ENCODE results near the gene NTN4. TPM values are rescaled to one million over a fixed set of nuclear protein-coding genes. Genes with fewer than 3 reads are reported as not detected.

Gene NTN4
- total RNA-seq, 5 donors from 2014 or later (not counting 1 experiment from before 2014, with no cell fraction given) = 0.53 to 4.1 (median 1.3) TPM

- ATAC-seq (replicated peaks in 1 of 4) = no peak
- Histone ChIP-seq H3K4me3 (ENCODE audit: control insufficient read depth in 1 of 2, extremely low read depth in 1 of 2, low read length in 1 of 2) (no peak overlapping the region), H3K9me3 (no peaks in the 10 kb centered on the region), H3K4me1 (ENCODE audit: control insufficient read depth in 1 of 2, extremely low read depth in 1 of 2, insufficient read depth in 2 of 2, low read length in 2 of 2) (no peaks in the 10 kb centered on the region), H3K27me3 (replicated peaks in 1 of 2; ENCODE audit: control insufficient read depth in 2 of 2, extremely low read depth in 1 of 2, insufficient read depth in 2 of 2, low read length in 1 of 2) (peaks cover 4% of the 10 kb centered on the region in 2 experiments), H3K27ac (ENCODE audit: low read length) (no peak overlapping the region), H3K36me3 (ENCODE audit: control insufficient read depth in 2 of 2, extremely low read depth in 1 of 2, insufficient read depth in 1 of 2, low read length in 1 of 2) (no peaks in the 10 kb centered on the region)
- CTCF ChIA-PET = no interaction called here
- Mint-ChIP-seq H3K27ac (no peak overlapping the region), H3K9me3 (no peaks in the 10 kb centered on the region), H3K4me3 (no peak overlapping the region), H3K27me3 (peaks cover 15 to 24% of the 10 kb centered on the region in 2 donors), H3K4me1 (peaks cover 0 to 4% (median 2%) of the 10 kb centered on the region in 3 donors), H3K36me3 (no peaks in the 10 kb centered on the region)
- POLR2A ChIA-PET = no interaction called here
- DNase-seq = no peak
- WGBS (ENCODE audit: insufficient coverage) = 51% methylated on average over 2 of the region's 2 CpGs
Measured at GRCh38 chr12:95796982-95797289, 6.4 kb upstream of the NTN4 start.

- POLR2A ChIA-PET = no interaction called here
- DNase-seq (no peak), ATAC-seq (replicated peaks in 1 of 4) (no peak)
- H3K27me3 Mint-ChIP-seq = peaks cover 21 to 30% of the 10 kb centered on the region in 2 donors
- H3K4me3 ChIP-seq (ENCODE audit: control insufficient read depth in 1 of 2, extremely low read depth in 1 of 2, low read length in 1 of 2) = no peak overlapping the region
- H3K27ac Mint-ChIP-seq = no peak overlapping the region
- no peaks in the 10 kb centered on the region for H3K9me3 Mint-ChIP-seq
- CTCF ChIA-PET = no interaction called here
- no peaks in the 10 kb centered on the region for H3K36me3 Mint-ChIP-seq
- WGBS (ENCODE audit: insufficient coverage) = 83% methylated on average over 1 of the region's 4 CpGs
- peaks cover under 1 to 5% (median 5%) of the 10 kb centered on the region in 3 donors for H3K4me1 Mint-ChIP-seq
- H3K27me3 ChIP-seq (replicated peaks in 1 of 2; ENCODE audit: control insufficient read depth in 2 of 2, extremely low read depth in 1 of 2, insufficient read depth in 2 of 2, low read length in 1 of 2) = peaks cover 5 to 8% of the 10 kb centered on the region in 2 experiments
- no peaks in the 10 kb centered on the region for H3K36me3 ChIP-seq (ENCODE audit: control insufficient read depth in 2 of 2, extremely low read depth in 1 of 2, insufficient read depth in 1 of 2, low read length in 1 of 2)
- H3K9me3 ChIP-seq = no peaks in the 10 kb centered on the region
- H3K27ac ChIP-seq (ENCODE audit: low read length) = no peak overlapping the region
- H3K4me1 ChIP-seq (ENCODE audit: control insufficient read depth in 1 of 2, extremely low read depth in 1 of 2, insufficient read depth in 2 of 2, low read length in 2 of 2) = peaks cover 0 to under 1% of the 10 kb centered on the region in 2 experiments
- no peak overlapping the region for H3K4me3 Mint-ChIP-seq
Measured at GRCh38 chr12:95796225-95796981, 5.8 kb upstream of the NTN4 start.

GRCh38 chr12:95790917-95791849, 619 bp upstream of the NTN4 start:
- Histone ChIP-seq H3K27ac (ENCODE audit: low read length) (no peak overlapping the region), H3K4me3 (ENCODE audit: control insufficient read depth in 1 of 2, extremely low read depth in 1 of 2, low read length in 1 of 2) (peak overlapping the region; percentile 48 to 66), H3K4me1 (ENCODE audit: control insufficient read depth in 1 of 2, extremely low read depth in 1 of 2, insufficient read depth in 2 of 2, low read length in 2 of 2) (peaks cover 2 to 18% of the 10 kb centered on the region in 2 experiments), H3K36me3 (ENCODE audit: control insufficient read depth in 2 of 2, extremely low read depth in 1 of 2, insufficient read depth in 1 of 2, low read length in 1 of 2) (no peaks in the 10 kb centered on the region), H3K9me3 (no peaks in the 10 kb centered on the region), H3K27me3 (replicated peaks in 1 of 2; ENCODE audit: control insufficient read depth in 2 of 2, extremely low read depth in 1 of 2, insufficient read depth in 2 of 2, low read length in 1 of 2) (peaks cover 19 to 30% of the 10 kb centered on the region in 2 experiments)
- H3K4me1 Mint-ChIP-seq = peaks cover 15 to 24% (median 21%) of the 10 kb centered on the region in 3 donors
- peak overlapping the region; percentile 81 to 95 (median 82) for H3K4me3 Mint-ChIP-seq
- ATAC-seq (replicated peaks in 1 of 4) = peak; percentile 44 to 81 (median 56)
- ChIA-PET CTCF (no interaction called here), POLR2A (no interaction called here)
- WGBS (ENCODE audit: insufficient coverage) = 2% methylated on average over 40 of the region's 49 CpGs
- H3K27ac Mint-ChIP-seq = no peak overlapping the region
- peak in 25 of 35 experiments; percentile 5 to 45 (median 26) for DNase-seq
- H3K9me3 Mint-ChIP-seq = no peaks in the 10 kb centered on the region
- H3K27me3 Mint-ChIP-seq = peaks cover 54 to 57% of the 10 kb centered on the region in 2 donors
- no peaks in the 10 kb centered on the region for H3K36me3 Mint-ChIP-seq

- peaks cover 58 to 62% of the 10 kb centered on the region in 2 donors for H3K27me3 Mint-ChIP-seq
- POLR2A ChIA-PET = no interaction called here
- Histone ChIP-seq H3K27ac (ENCODE audit: low read length) (no peak overlapping the region), H3K9me3 (no peaks in the 10 kb centered on the region), H3K36me3 (ENCODE audit: control insufficient read depth in 2 of 2, extremely low read depth in 1 of 2, insufficient read depth in 1 of 2, low read length in 1 of 2) (no peaks in the 10 kb centered on the region), H3K4me3 (ENCODE audit: control insufficient read depth in 1 of 2, extremely low read depth in 1 of 2, low read length in 1 of 2) (peak overlapping the region; percentile 46 to 80), H3K4me1 (ENCODE audit: control insufficient read depth in 1 of 2, extremely low read depth in 1 of 2, insufficient read depth in 2 of 2, low read length in 2 of 2) (peaks cover 2 to 18% of the 10 kb centered on the region in 2 experiments), H3K27me3 (replicated peaks in 1 of 2; ENCODE audit: control insufficient read depth in 2 of 2, extremely low read depth in 1 of 2, insufficient read depth in 2 of 2, low read length in 1 of 2) (peaks cover 19 to 30% of the 10 kb centered on the region in 2 experiments)
- ATAC-seq (replicated peaks in 1 of 4) (no peak), DNase-seq (peak in 1 of 35 experiments; percentile 3)
- H3K36me3 Mint-ChIP-seq = no peaks in the 10 kb centered on the region
- no peak overlapping the region for H3K27ac Mint-ChIP-seq
- 13% methylated on average over 32 of the region's 39 CpGs for WGBS (ENCODE audit: insufficient coverage)
- H3K4me3 Mint-ChIP-seq = peak overlapping the region; percentile 69 to 95 (median 79)
- CTCF ChIA-PET = no interaction called here
- peaks cover 15 to 22% (median 19%) of the 10 kb centered on the region in 3 donors for H3K4me1 Mint-ChIP-seq
- H3K9me3 Mint-ChIP-seq = no peaks in the 10 kb centered on the region
Measured at GRCh38 chr12:95789126-95790032, 1.2 kb downstream of the NTN4 start.

- peaks cover 19 to 30% of the 10 kb centered on the region in 2 experiments for H3K27me3 ChIP-seq (replicated peaks in 1 of 2; ENCODE audit: control insufficient read depth in 2 of 2, extremely low read depth in 1 of 2, insufficient read depth in 2 of 2, low read length in 1 of 2)
- no peak for ATAC-seq (replicated peaks in 1 of 4)
- H3K4me1 ChIP-seq (ENCODE audit: control insufficient read depth in 1 of 2, extremely low read depth in 1 of 2, insufficient read depth in 2 of 2, low read length in 2 of 2) = peaks cover 2 to 18% of the 10 kb centered on the region in 2 experiments
- H3K27ac ChIP-seq (ENCODE audit: low read length) = no peak overlapping the region
- POLR2A ChIA-PET = no interaction called here
- H3K36me3 Mint-ChIP-seq = no peaks in the 10 kb centered on the region
- no peak overlapping the region for H3K4me3 ChIP-seq (ENCODE audit: control insufficient read depth in 1 of 2, extremely low read depth in 1 of 2, low read length in 1 of 2)
- H3K4me3 Mint-ChIP-seq = peak overlapping the region; percentile 69 to 95 (median 79)
- H3K36me3 ChIP-seq (ENCODE audit: control insufficient read depth in 2 of 2, extremely low read depth in 1 of 2, insufficient read depth in 1 of 2, low read length in 1 of 2) = no peaks in the 10 kb centered on the region
- CTCF ChIA-PET = no interaction called here
- DNase-seq = no peak
- WGBS (ENCODE audit: insufficient coverage) = no CpG with 5 or more reads among the region's 1 CpG
- H3K4me1 Mint-ChIP-seq = peaks cover 15 to 22% (median 19%) of the 10 kb centered on the region in 3 donors
- H3K27me3 Mint-ChIP-seq = peaks cover 57 to 61% of the 10 kb centered on the region in 2 donors
- H3K9me3 Mint-ChIP-seq = no peaks in the 10 kb centered on the region
- no peak overlapping the region for H3K27ac Mint-ChIP-seq
- H3K9me3 ChIP-seq = no peaks in the 10 kb centered on the region
Measured at GRCh38 chr12:95788637-95789036, 1.9 kb downstream of the NTN4 start.
